GM12864 (cell line): ENCODE data around the gene ZNF778.

Source experiments
- DNase-seq: peaks from one replicate; pipeline ENCODE4 v3.0.0-alpha.2; 2011; ENCODE audit warnings: low read depth
- H3K4me3 ChIP-seq: 2 replicates; pipeline ENCODE4 v1.5.1; 2011; ENCODE audit warnings: mild to moderate bottlenecking, low read depth, low read length, control low read depth
- CTCF ChIP-seq: IDR thresholded peaks from 2 replicates; pipeline ENCODE4 v1.5.1; 2011; ENCODE audit warnings: low read depth, mild to moderate bottlenecking, moderate library complexity, low read length, control low read depth, inconsistent platforms; ENCODE audit errors: missing control alignments

Gene ZNF778

GRCh38 chr16:89283449-89283848, 65.9 kb downstream of the ZNF778 start:
- DNase-seq: no peak
- H3K4me3 ChIP-seq: no peak overlapping the region
- no peak for TF ChIP-seq CTCF

- no peak for DNase-seq
- no peak for TF ChIP-seq CTCF
- H3K4me3 ChIP-seq: no peak overlapping the region
Measured at GRCh38 chr16:89285381-89285780, 67.9 kb downstream of the ZNF778 start.

- DNase-seq: no peak
- TF ChIP-seq CTCF: no peak
Measured at GRCh38 chr16:89286096-89286495, 68.6 kb downstream of the ZNF778 start.

More at GRCh38 chr16:89286096-89286495, 68.6 kb downstream of the ZNF778 start:
- H3K4me3 ChIP-seq: no peak overlapping the region
